Uterus (tissue), 2 donors: Measurements from ENCODE around the gene TMEM209.
"Not testable (repeated sequence)": the region's sequence is repeated elsewhere in the genome, so short reads cannot be mapped to it uniquely, and the experiment has no call there.

ENCODE experiments used
- CTCF ChIP-seq, 4 experiments: fragments of 200-600 bp in 2 of 4; fragments of 450-650 bp in 2 of 4; sonication (generic) in 2 of 4; IDR thresholded peaks; one replicate each; pipeline ENCODE4 v1.5.1; 2016 to 2019; ENCODE audit warnings: antibody characterized with exemption in 4 of 4, mild to moderate bottlenecking in 2 of 4, moderate library complexity in 1 of 4
- POLR2A ChIP-seq, 2 donors: fragments of 450-650 bp; IDR thresholded peaks; one replicate each; pipeline ENCODE4 v1.6.1; 2016; ENCODE audit warnings: antibody characterized with exemption in 2 of 2, mild to moderate bottlenecking in 1 of 2, moderate library complexity in 1 of 2

GRCh38 chr7:130224923-130225322 is 19.7 kb upstream of the TMEM209 start:
- not testable (repeated sequence) for TF ChIP-seq CTCF, POLR2A (IDR thresholded peaks at IDR 0.05)
